HG03175 (cell line): ENCODE data around the gene TCEANC.
"Not testable (repeated sequence)": the region's sequence is repeated elsewhere in the genome, so short reads cannot be mapped to it uniquely, and the experiment has no call there.

Source experiments
- ATAC-seq: cut with Tn5 transposase; IDR thresholded peaks from one replicate; pipeline ENCODE4 v1.9.1; 2021; ENCODE audit warnings: mild to moderate bottlenecking, moderate library complexity; ENCODE audit not compliant: unreplicated experiment

TCEANC gene

DNA sequence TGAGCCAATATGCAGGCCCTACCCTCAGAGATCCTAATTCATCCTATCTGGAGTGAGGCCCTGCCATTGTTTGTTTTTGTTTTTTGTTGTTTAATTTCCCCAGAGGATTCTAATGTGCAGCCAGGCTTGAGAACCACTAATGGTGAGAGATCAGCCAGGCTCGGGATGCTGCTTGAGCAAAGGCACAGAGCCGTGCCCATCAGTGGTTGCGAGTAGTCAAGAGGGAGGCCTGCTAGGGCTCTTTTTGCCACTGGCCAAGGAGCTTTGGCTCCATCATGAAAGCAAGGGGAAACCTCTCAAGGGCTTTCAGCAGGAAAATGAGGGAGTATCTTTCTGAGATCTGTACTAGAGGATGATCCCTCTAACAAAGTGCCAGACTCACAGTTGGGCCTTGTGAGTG is 2.7 kb downstream of the TCEANC start:
- ATAC-seq: no peak

DNA sequence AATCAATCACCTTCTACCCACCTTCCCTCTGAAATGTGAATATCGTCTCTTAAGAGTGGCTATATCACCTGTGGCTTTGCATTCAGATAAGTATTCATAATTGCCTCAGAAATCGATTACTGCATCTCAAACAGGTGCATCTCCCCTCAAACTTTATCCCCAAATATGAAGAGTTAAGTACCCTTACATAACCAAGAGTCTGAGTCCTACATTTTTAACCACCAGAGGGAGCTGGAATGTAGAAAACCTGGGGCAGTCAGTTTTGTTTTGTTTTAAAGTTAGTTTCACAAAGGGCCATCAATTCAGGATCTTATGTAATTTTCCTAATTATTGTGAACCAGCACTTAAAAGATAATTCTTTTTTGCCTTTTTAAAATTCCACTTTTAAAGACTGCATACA is 5.7 kb downstream of the TCEANC start:
- ATAC-seq: no peak

DNA sequence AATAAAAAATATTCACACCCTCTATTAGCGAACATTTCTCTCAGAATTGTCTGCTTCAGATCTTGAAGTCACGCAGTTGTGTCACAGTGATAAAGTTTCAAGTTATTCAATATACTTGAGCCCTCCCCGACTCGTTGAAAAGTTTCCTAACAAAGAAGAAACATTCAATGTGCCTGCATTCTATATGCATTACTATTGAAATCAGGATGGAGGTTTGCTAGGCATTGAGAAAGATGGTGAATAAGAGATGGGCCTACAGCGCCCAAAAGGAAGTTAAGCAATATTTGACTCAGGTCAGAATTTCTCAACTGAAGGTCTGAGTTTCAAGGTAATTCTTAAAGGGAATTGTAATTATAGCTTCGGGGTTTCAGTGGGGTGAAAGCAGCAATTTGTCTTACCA is 6.1 kb downstream of the TCEANC start:
- no peak for ATAC-seq

DNA sequence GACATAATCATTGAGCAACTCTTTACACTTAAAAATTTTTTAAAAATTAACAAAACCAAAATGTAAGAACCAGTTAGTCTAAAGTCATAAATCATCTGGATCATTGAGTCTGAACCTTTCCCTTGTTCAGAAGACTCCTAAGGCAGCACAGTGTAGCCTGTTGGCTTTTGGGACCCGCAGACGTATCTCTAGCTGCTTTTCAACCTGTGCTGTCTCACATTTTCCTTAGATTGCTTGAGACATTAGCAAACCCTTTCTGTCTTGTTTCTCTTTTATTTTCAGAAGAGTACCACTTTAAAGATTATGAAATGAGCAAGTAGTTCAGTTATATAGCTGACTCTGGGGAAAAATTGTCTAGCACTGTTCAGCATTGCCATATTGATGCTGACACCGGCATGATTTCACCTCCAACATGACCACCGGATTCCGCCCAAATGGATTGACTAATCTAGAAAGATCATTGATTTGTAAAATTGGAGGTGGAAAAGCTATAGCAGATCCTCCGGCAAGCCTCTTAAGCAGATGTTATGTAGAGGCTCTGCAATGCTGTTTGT is 8.9 kb downstream of the TCEANC start:
- ATAC-seq: peak; percentile 24

DNA sequence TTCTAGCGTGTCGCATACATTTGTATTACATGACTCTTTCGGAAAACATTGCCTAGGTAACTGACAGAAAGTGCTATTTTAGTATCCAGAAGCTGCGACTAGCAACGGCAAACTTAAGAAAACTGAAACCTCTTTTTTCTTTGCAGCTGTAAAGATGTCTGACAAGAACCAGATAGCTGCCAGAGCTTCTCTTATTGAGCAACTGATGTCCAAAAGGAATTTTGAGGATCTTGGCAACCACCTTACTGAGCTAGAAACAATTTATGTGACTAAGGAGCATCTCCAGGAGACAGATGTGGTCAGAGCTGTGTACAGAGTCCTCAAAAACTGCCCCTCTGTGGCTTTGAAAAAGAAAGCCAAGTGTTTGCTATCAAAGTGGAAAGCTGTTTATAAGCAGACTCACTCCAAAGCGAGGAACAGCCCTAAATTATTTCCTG is 9.4 kb downstream of the TCEANC start:
- ATAC-seq: peak; percentile 72

DNA sequence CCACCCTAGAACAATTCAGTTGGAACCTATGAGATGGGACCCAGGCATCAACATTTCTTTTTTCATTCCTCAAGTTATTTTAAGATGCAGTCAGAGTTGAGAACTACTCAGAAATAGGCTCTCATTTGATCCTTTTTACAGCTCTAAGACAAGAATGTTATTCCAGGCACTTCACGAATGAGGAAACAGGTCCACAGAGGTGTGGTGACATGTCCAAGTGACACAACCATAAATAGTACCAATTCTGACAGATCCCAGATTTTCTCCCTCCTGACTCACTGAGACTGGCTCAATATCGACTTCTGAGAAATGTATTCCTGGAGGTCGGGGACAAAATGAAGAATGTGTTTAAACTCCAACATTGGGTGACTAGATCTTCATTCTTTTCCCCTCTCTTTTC is 11.1 kb downstream of the TCEANC start:
- no peak for ATAC-seq

DNA sequence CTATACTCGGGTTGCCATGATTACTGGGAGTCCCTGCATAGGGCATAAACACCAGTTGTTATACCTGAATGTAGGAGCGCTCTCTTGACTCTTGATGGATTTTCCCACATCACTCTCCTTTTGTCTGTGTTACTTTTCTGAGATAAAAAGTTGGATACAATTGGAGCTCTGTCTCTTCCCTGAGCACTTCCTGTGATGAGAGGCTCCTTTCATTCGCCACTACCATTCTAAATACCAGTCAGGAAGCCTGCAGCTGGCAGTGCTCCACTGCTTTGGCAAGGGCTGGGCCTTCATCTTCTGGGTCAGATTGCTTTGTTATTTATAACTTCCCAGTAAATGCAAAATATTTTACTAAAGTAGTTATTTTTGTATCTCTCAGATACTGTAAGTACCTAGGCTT is 13.9 kb downstream of the TCEANC start:
- no peak for ATAC-seq

DNA sequence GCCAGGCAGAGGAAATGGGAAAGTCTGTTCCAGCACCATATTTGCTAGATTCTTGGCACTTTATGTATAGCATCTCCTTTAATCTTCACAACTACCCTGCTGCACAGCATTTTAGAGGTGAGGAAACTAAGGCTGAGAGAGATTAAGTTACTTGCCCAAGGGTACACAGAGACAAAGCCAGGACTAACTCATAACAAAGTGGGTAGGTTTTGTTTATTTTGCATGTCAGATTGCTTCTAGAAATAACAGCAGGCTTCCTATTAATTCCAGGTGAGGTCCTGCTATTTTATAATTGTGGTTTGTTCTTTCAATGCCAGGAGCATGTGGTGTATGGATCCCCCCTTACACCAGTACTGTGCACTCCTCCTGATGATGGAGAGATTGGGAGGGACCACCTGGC is 15.0 kb downstream of the TCEANC start:
- ATAC-seq: no peak

DNA sequence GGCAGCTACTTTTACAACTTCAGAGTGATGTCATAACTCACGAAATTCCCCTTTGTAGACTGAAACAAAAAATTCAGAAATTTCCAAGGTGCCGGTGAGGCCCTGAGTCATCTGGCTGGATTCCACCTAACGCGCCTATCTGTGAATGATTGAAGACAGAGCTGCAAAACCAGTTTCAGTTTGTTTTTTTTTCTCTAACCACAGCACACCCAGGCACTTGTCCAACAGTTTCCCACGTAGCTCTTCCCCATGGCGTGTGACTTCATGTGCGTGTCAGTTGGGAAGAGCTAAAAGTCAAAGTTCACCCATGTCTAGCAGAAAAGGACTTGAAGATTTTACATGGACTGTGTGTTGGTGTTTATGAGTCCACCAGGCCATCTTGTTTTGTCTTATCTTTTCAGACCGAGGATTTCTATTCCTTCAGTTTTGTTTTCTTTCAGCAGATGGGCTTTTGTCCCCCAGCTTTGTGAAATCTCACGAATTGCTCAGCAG is 16.4 kb downstream of the TCEANC start:
- ATAC-seq: peak; percentile 86

DNA sequence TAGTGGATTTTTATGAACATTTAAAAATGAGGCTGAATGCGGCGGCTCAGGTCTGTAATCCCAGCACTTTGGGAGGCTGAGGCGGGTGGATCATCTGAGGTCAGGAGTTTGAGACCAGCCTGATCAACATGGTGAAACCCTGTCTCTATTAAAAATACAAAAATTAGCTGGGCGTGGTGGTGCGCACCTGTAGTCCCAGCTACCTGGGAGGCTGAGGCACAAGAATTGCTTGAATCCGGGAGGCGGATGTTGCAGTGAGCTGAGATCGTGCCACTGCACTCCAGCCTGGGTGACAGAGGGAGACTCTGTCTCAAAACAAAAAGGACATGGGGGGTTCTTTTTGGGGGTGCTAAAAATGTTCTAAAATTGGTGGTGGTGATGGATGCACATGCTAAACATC is 16.8 kb downstream of the TCEANC start:
- not testable (repeated sequence) for ATAC-seq

DNA sequence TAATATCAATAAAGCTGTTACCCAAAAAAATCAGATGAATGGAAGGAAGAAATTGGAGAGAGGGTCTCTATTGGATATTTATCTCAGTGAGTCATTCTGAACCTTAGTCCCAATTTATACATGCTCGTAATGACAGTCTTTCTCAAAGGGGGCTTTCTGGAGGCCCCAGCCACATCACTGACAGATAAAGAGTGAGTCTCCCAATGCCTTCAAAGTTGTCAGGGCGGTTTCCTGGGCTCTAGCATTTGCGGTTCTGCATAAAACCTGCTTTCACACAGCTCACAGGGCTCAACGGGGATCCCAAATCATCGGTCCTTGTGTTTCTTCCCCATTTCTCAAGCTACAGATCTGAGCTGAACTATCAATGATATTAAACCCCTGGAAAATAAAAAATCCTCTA is 17.3 kb downstream of the TCEANC start:
- ATAC-seq: no peak

DNA sequence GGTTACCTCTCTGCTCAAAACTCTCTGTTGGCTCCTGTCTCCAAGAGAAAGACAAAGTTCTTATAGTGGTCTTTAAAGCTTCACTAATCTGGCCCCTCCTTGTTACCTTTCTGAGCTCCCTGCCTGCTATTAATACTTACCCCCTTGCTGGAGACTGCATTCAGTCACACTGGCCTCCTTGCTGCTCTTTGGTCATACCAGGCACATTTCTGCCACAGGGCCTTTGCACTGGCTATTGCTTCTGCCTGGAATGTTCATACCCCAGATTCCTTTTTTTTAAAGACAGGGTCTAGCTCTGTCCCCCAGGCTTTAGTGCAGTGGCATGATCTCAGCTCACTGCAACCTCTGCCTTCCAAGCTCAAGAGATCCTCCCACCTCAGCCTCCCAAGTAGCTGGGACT is 20.1 kb downstream of the TCEANC start:
- ATAC-seq: no peak

DNA sequence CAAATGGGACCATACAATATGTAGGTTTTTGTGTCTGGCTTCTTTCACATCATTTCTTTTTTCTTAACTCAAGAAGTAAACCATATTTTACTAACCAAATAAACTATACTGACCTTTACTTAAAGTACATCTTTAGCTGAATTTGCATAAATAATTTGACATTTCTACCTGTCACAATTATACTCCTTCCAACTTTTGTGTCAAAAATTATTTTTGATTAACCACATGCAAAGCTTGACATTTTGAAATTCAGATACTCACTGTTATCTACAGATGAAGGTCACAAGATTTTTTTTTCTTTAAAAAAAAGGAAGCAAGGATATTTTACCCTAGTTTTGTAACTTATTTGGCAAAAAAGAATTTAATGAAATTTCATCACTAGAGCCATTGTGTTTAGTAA is 23.9 kb downstream of the TCEANC start:
- ATAC-seq: no peak

DNA sequence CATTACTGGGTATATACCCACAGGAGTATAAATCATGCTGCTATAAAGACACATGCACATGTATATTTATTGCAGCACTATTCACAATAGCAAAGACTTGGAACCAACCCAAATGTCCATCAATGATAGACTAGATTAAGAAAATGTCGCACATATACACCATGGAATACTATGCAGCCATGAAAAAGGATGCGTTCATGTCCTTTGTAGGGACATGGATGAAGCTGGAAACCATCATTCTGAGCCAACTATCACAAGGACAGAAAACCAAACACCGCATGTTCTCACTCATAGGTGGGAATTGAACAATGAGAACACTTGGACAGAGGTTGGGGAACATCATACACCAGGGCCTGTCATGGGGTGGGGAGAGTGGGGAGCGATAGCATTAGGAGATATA is 26.8 kb downstream of the TCEANC start:
- not testable (repeated sequence) for ATAC-seq

DNA sequence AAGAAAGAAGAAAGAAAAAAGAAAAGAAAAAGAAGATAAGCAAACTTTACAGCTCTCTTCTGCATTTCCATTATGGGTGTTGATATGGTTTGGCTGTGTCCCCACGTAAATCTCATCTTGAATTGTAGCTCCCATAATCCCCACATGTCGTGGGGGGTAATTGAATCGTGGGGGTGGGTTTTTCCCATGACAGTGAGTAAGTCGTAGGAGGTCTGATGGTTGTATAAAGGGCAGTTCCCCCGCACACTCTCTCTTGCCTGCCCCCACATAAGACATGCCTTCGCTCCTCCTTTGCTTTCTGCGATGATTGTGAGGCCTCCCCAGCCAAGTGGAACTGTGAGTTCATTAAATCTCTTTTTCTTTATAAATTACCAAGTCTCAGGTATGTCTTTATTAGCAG is 28.7 kb downstream of the TCEANC start:
- ATAC-seq: no peak

DNA sequence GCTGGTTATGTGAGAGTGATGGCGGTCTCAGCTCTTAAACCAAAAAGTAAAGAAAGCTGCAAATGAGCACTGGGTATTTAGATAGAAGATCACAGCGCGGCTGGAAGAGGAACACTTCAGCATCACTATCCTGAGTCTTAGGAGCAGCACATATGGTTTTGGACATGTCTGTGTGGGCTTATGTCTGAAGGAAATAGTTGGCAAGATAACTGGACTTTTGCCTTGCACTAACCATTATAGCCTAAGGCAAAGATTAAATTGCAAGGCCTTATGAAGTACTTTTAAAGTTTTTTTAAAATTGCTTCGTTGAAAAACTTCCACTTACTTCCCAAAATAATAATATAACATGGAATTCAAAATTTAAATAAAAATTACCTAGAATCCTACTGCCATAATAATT is 31.4 kb downstream of the TCEANC start:
- no peak for ATAC-seq

DNA sequence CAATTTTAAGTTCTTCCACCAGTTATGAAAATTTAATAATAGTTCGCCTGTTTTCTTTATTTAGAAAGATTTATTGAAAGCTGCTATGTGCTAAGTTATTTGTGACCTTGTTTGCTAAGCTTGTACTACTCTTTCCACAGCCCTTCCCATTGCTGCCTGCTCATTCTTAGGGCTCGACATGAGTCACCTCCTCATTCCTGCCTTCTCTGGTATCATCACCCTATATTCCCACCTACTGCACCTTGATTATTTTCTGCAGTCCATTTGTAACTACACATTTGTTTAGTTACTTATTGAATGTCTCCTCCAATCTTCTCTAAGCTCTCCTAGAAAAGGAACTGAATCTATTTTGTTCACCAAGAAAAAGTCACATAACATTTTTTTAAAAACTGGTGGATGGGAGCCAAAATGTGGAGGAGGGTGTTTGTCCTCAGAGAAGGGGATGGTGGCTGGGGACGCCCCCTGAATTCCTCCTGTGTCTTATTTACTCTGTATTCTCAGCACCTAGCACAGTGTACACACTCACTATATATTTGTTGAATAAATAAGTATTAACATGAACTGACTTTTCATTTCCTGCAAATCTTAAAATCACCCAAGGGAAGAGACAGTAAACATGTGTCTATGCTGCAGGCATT is 32.3 kb downstream of the TCEANC start:
- ATAC-seq: no peak

DNA sequence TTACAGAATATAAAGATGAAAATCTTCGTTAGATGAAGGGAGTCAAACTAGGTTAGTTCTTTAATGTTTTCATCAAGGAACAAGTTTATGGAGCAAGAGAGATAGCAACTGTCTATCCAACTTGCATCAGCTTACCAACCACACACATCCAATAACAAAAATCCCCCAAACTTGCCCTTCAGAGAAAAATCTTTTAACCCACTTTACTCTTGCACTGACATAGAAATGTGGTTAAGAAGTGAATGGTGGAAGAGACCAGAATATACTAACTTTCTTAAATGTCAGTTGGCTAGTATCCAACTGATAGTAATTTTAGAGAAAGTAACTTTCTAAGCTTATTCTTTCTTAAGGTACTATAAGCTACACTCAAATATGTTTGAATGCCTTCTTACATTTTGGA is 34.3 kb downstream of the TCEANC start:
- ATAC-seq: no peak

DNA sequence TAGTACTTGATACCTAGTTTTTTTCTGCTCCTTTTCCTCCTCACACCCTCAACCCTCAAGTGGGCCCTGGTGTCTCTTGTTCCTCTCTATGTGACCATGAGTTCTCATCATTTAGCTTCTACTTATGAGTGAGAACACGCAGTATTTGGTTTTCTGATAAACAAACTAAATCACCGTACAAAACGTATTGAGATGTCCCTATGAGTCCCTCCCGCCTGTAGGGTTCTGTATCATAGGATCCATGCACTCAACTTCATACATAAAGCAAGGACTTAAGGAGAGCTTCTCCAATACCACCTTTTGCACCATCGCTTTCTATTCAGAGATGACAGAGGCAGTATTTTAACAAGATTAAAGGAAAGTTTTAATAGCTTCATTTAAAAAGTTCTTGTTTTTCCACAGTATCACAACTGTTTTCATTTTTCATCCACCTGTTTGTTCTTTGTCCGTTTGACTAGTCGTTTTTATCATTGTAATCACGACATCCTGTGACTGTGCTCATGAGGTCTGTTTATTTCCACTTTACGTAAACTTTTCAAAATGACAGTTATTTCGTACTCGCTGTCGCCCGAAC is 35.5 kb downstream of the TCEANC start:
- no peak for ATAC-seq

DNA sequence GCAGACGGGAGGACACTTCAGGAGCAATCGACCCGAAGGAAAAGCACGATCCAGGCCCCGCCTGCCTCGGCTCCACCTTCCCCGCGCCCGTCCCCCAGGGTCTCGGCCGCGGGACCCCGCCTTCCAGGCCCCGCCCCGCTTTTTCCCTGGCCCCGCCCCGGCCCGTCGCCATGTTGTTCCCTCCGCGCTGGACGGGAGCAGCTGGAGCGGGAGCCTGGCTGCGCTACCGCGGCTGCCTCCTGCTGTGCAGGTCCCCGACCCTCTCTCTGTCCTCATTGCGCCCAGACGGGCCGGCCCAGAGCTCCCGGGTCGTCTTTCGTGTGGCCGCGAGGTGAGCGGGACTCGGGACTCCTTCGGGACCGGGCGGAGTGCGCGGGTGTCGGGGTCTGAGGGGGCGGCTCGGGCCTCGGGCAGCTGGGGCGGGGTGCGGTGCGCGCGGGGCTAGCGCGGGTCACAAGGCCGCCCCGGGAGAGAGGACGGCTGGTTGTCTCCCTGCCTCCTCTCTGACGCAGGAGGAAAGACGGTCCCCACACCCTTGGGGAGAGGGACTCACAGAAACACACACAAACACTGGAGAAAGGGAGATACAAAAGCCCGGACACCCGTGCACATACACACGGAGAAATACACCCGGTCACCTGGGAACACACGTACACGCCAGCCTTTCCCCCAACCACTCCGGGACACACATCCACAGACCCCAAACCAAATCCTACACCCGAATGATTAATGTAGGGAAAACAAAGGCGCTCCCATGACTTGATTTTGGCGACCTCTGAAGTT is 36.2 kb downstream of the TCEANC start, which contains the start of gene RAB9A:
TSS of gene RAB9A (plus strand) at position 171 of the 783 bp plus-strand sequence. CDS start 19,619 bp downstream, outside the sequence.
- ATAC-seq: peak; percentile 64

DNA sequence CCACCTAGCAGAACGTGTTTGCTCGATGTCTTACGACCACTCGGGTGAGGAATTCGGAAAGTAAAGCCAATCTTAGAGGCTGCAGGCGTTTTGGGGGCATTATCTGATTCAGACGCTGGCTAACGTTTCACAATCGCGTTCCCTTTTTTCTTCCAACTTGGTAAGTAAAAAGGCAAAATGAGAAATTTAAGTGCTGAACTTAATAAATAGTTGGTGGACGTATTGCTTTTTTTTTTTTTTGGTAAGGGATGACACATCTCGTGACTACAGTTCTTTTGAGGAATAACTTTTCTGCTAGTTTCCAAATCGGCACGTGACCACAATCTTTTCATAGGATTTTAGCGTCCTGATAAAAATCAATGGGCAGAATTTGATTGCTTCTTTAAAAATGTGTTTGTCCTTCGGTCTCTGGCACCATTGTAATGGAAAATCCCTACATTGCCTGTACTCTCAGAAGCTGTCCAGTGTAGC is 36.8 kb downstream of the TCEANC start:
- no peak for ATAC-seq

DNA sequence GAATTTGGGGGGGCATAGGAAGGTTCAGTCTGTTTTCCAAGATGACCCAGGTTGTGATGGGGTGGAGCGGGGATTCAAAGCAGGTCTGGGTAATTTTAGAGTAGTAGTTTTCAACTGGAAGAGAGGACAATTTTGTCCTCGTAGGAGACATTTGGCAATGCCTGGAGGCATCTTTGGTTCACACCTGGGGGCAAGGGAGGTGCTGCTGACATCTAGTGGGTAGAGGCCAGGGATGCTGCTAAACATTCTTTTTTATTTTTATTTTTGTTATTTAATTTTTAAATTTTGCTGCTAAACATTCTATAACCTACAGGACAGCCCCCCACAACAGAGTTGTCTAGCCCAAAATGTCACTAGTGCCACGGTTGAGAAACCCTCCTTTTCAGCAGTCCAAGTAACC is 37.9 kb downstream of the TCEANC start:
- no peak for ATAC-seq
